K562 (cell line): ENCODE data around the gene CGNL1. TPM values are rescaled to one million over a fixed set of nuclear protein-coding genes. Genes with fewer than 3 reads are reported as not detected.

Source experiments
- CHD7 ChIP-seq: fragments of 200-600 bp; sonication (generic); IDR thresholded peaks from one replicate; pipeline ENCODE4 v1.6.1; 2012; ENCODE audit warnings: mild to moderate bottlenecking, low read depth, low read length, inconsistent platforms
- KLF10 ChIP-seq: fragments of 250-450 bp; sonication (Bioruptor Pico); IDR thresholded peaks from 2 replicates; pipeline ENCODE4 v1.6.1; 2021; ENCODE audit warnings: matching md5 sums
- PHF21A ChIP-seq: fragments of 450-650 bp; IDR thresholded peaks from 2 replicates; pipeline ENCODE4 v1.6.1; 2017; ENCODE audit warnings: low read depth, borderline replicate concordance
- RAD21 ChIP-seq, 2 experiments: fragments of 250-450 bp in 1 of 2; fragments of 450-650 bp in 1 of 2; sonication (Bioruptor Pico) in 1 of 2; formaldehyde crosslinking in 1 of 2; IDR thresholded peaks in 1 of 2; conservative IDR thresholded peaks in 1 of 2; 2 replicates each; pipeline versions ENCODE4 v1.4.0 to v1.8.0; 2020 to 2022; ENCODE audit warnings: mild to moderate bottlenecking in 2 of 2, moderate library complexity in 1 of 2
- RBBP5 ChIP-seq: fragments of 200-600 bp; sonication (generic); IDR thresholded peaks from 2 replicates; pipeline ENCODE4 v1.6.1; 2012; ENCODE audit warnings: borderline replicate concordance, mild to moderate bottlenecking, low read length, control low read depth, inconsistent platforms; ENCODE audit not compliant: insufficient read depth, poor library complexity, severe bottlenecking
- ZBTB49 ChIP-seq: sonication (generic); formaldehyde crosslinking; IDR thresholded peaks from 2 replicates; pipeline ENCODE4 v1.8.0; 2022; ENCODE audit warnings: missing genetic modification reagents, mild to moderate bottlenecking, borderline replicate concordance
- polyA plus RNA-seq, 8 experiments: library from polyadenylated mRNA; depleted of rRNA in 4 of 8; stranded (reverse) in 5 of 8; unstranded in 3 of 8; fragments of >200 nt; fragmentation: Nextera tagmentation in 2 of 8; fragmentation: Illumina TruSeq in 1 of 8; extraction: Ambion mirVana in 2 of 8; extraction: Trizol in 1 of 8; gene quantifications; 2 replicates each; pipeline versions ENCODE4 v1.2.1 to v1.2.3, GENCODE V29; 2011 to 2014; ENCODE audit warnings: inconsistent platforms in 1 of 8, missing spikeins in 1 of 8
- total RNA-seq, 7 experiments: library from RNA; depleted of rRNA in 6 of 7; stranded (reverse); fragments of >200 nt in 6 of 7; fragmentation: Illumina TruSeq in 2 of 7; extraction: Trizol in 2 of 7; gene quantifications; 2 replicates each; pipeline versions ENCODE4 v1.2.1 to v1.2.3, GENCODE V29; 2011 to 2021; ENCODE audit warnings: low replicate concordance in 1 of 7

Gene CGNL1
- total and polyA plus RNA-seq, 9 of the 15 experiments (the other 6 are each of a cell fraction or from before 2014, with no cell fraction given): 0.01 to 0.07 TPM; not detected in 7

DNA sequence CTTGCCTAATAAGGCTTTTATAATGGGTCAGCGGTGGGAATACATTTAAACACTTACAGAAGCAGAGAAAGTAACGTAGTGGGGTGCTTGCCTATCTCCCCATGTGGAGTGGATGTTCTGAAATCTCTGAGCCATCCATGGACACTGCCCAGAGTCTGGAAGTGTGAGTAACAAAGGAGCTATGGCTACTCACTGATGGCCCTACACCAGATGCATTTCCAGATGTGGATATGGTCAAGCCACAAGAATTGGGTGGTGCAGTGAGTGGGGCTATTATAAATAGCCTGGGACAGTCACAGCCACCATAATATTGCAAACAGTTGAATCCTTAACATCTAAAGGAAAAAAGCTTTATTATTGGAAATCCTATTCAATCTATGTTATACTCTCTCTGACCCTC, 96.6 kb downstream of the CGNL1 start (continued):
- no peak for TF ChIP-seq ZBTB49 (CRISPR knock-in tag)
- no peak for TF ChIP-seq KLF10 (CRISPR knock-in tag)
- TF ChIP-seq RAD21 (CRISPR knock-in tag; conservative IDR thresholded peaks at IDR 0.05 in 1 of 2, IDR thresholded peaks at IDR 0.05 in 1 of 2): no peak
- TF ChIP-seq CHD7: no peak
- TF ChIP-seq PHF21A: no peak
- TF ChIP-seq RBBP5: no peak
